BE2C (cell line): ENCODE results near the gene SLC39A11.
"Not testable (repeated sequence)": the region's sequence is repeated elsewhere in the genome, so short reads cannot be mapped to it uniquely, and the experiment has no call there.

Source experiments
- DNase-seq: peaks from one replicate; pipeline ENCODE4 v3.0.0-alpha.2; 2020
- H3K27me3 ChIP-seq: fragments of 250-450 bp; sonication (Bioruptor Pico); 2 replicates; pipeline ENCODE4 v1.5.1; 2020; ENCODE audit warnings: mild to moderate bottlenecking
- H3K36me3 ChIP-seq: fragments of 250-450 bp; sonication (Bioruptor Pico); 2 replicates; pipeline ENCODE4 v1.5.1; 2020; ENCODE audit warnings: mild to moderate bottlenecking
- H3K4me1 ChIP-seq: fragments of 250-450 bp; sonication (Bioruptor Pico); 2 replicates; pipeline ENCODE4 v1.5.1; 2020
- H3K4me3 ChIP-seq: 2 replicates; pipeline ENCODE4 v1.5.1; 2011; ENCODE audit warnings: low read depth, low read length
- H3K9me3 ChIP-seq: fragments of 250-450 bp; sonication (Bioruptor Pico); 2 replicates; pipeline ENCODE4 v1.5.1; 2020
- CTCF ChIP-seq: IDR thresholded peaks from 2 replicates; pipeline ENCODE4 v1.5.1; 2012; ENCODE audit warnings: mild to moderate bottlenecking, low read depth, low read length

Gene SLC39A11

GRCh38 chr17:72765368-72766153, 326.9 kb downstream of the SLC39A11 start:
- Histone ChIP-seq H3K4me1 (peaks cover 11% of the 10 kb centered on the region), H3K9me3 (no peaks in the 10 kb centered on the region), H3K36me3 (no peaks in the 10 kb centered on the region), H3K27me3 (no peaks in the 10 kb centered on the region), H3K4me3 (no peak overlapping the region)
- no peak for DNase-seq
- no peak for TF ChIP-seq CTCF

- Histone ChIP-seq H3K9me3 (no peaks in the 10 kb centered on the region), H3K4me1 (peaks cover 11% of the 10 kb centered on the region), H3K36me3 (no peaks in the 10 kb centered on the region), H3K27me3 (no peaks in the 10 kb centered on the region), H3K4me3 (no peak overlapping the region)
- DNase-seq: no peak
- TF ChIP-seq CTCF: no peak
Measured at GRCh38 chr17:72764632-72765041, 327.9 kb downstream of the SLC39A11 start.

GRCh38 chr17:72763981-72764380, 328.5 kb downstream of the SLC39A11 start:
- H3K36me3 ChIP-seq: no peaks in the 10 kb centered on the region
- H3K9me3 ChIP-seq: no peaks in the 10 kb centered on the region
- DNase-seq: no peak
- peaks cover 11% of the 10 kb centered on the region for H3K4me1 ChIP-seq
- no peak overlapping the region for H3K4me3 ChIP-seq
- no peaks in the 10 kb centered on the region for H3K27me3 ChIP-seq
- no peak for TF ChIP-seq CTCF

- H3K9me3 ChIP-seq, H3K36me3 ChIP-seq, H3K4me3 ChIP-seq, H3K27me3 ChIP-seq, DNase-seq: not testable (repeated sequence)
- H3K4me1 ChIP-seq: peaks cover 11% of the 10 kb centered on the region
Measured at GRCh38 chr17:72761893-72762575, 330.5 kb downstream of the SLC39A11 start.

GRCh38 chr17:72761431-72761830, 331.1 kb downstream of the SLC39A11 start:
- no peak for DNase-seq
- Histone ChIP-seq H3K4me1 (peaks cover 11% of the 10 kb centered on the region), H3K27me3 (no peaks in the 10 kb centered on the region), H3K4me3 (no peak overlapping the region), H3K36me3 (no peaks in the 10 kb centered on the region), H3K9me3 (no peaks in the 10 kb centered on the region)
- no peak for TF ChIP-seq CTCF

GRCh38 chr17:72760368-72760767, 332.1 kb downstream of the SLC39A11 start:
- no peaks in the 10 kb centered on the region for H3K9me3 ChIP-seq
- no peak for TF ChIP-seq CTCF
- no peak for DNase-seq
- H3K36me3 ChIP-seq: no peaks in the 10 kb centered on the region
- peaks cover 9% of the 10 kb centered on the region for H3K4me1 ChIP-seq
- H3K27me3 ChIP-seq: no peaks in the 10 kb centered on the region
- no peak overlapping the region for H3K4me3 ChIP-seq
